Ovary (tissue), 9 donors: ENCODE data around the gene DLG1. TPM values are rescaled to one million over a fixed set of nuclear protein-coding genes. Genes with fewer than 3 reads are reported as not detected.

Experiments used
- DNase-seq, 5 donors: peaks; one replicate each; pipeline ENCODE4 v3.0.0-alpha.2; 2019 to 2020
- H3K27ac ChIP-seq, 2 donors: fragments of 200-600 bp; one replicate each; pipeline versions ENCODE4 v1.5.1 to v1.8.0; 2019 to 2022
- H3K27me3 ChIP-seq: fragments of 200-600 bp; one replicate; pipeline ENCODE4 v1.8.0; 2022
- H3K36me3 ChIP-seq: fragments of 200-600 bp; sonication (generic); one replicate; pipeline ENCODE4 v1.5.1; 2019
- H3K4me1 ChIP-seq: one replicate; pipeline ENCODE4 v1.8.1; 2013; ENCODE audit warnings: mild to moderate bottlenecking, moderate library complexity; ENCODE audit not compliant: insufficient read depth
- H3K4me3 ChIP-seq: fragments of 200-600 bp; sonication (generic); one replicate; pipeline ENCODE4 v1.5.1; 2017
- H3K9me3 ChIP-seq, 2 donors: fragments of 200-600 bp in 1 of 2; sonication (generic) in 1 of 2; one replicate each; pipeline versions ENCODE4 v1.5.1 to v1.8.1; 2013 to 2019; ENCODE audit warnings: mild to moderate bottlenecking in 1 of 2, moderate library complexity in 1 of 2
- EP300 ChIP-seq: sonication (generic); formaldehyde crosslinking; IDR thresholded peaks from one replicate; pipeline ENCODE4 v1.6.1; 2017; ENCODE audit warnings: antibody characterized with exemption
- POLR2A ChIP-seq: fragments of 450-650 bp; IDR thresholded peaks from one replicate; pipeline ENCODE4 v1.6.1; 2017; ENCODE audit warnings: antibody characterized with exemption, mild to moderate bottlenecking, moderate library complexity
- WGBS, 3 donors: extraction: QIAGEN DNeasy Blood & Tissue Kit in 1 of 3; methylation state at CpG; one replicate each; pipeline versions ENCODE4 v1.1.5 to v1.1.7; 2013 to 2017; 5-methylcytosine and 5-hydroxymethylcytosine counted together
- intact Hi-C, 4 donors: fragments of 100-400 bp; cut with DNase I; formaldehyde crosslinking; loops; one replicate each; pipeline versions ENCODE4 v1.11.0 to v1.15.1; 2022 to 2023
- polyA plus RNA-seq, 2 donors: library from polyadenylated mRNA; stranded (reverse); fragments of 200-250 nt in 1 of 2; fragments of 350-450 nt in 1 of 2; fragmentation: Illumina TruSeq in 1 of 2; extraction: RNeasy Lipid Tissue Mini Kit (QIAGEN cat#74804) in 1 of 2; gene quantifications; one replicate each; pipeline ENCODE4 v1.2.3, GENCODE V29; 2013 to 2014
- total RNA-seq, 7 donors: library from RNA; depleted of rRNA in 2 of 7; stranded (reverse); fragments of >200 nt in 2 of 7; fragmentation: NEBNext Ultra II Directional in 3 of 7; extraction: Animal tissue kit (Norgen Biotek cat#: 25700) in 3 of 7; gene quantifications; one replicate each; pipeline versions ENCODE4 v1.1.0 to v1.2.4, GENCODE V29; 2016 to 2023
- TF ChIP-seq, protein P1 (sequence below), 3 donors: fragments of 450-650 bp in 2 of 3; fragments of 200-600 bp in 1 of 3; IDR thresholded peaks; one replicate each; pipeline versions ENCODE4 v1.5.1 to v1.8.0; 2016 to 2022; ENCODE audit warnings: antibody characterized with exemption in 3 of 3, mild to moderate bottlenecking in 1 of 3
- donor health status: DM: no; HTN: no; CAD: no; lungs with moderate emphysema.
- donor health status: DM: no; HTN: no; CAD: no.
- donor health status: Bipolar disorder and iron deficiency.
- donor health status: DM: yes; HTN: yes; CAD: no.
- donor health status: DM: no; HTN: no; CAD: no.
- donor health status: DM: yes; HTN: yes; CAD: no.

The DLG1 gene
- total and polyA plus RNA-seq, 9 donors = 20.5 to 99.1 (median 62.5) TPM

DNA sequence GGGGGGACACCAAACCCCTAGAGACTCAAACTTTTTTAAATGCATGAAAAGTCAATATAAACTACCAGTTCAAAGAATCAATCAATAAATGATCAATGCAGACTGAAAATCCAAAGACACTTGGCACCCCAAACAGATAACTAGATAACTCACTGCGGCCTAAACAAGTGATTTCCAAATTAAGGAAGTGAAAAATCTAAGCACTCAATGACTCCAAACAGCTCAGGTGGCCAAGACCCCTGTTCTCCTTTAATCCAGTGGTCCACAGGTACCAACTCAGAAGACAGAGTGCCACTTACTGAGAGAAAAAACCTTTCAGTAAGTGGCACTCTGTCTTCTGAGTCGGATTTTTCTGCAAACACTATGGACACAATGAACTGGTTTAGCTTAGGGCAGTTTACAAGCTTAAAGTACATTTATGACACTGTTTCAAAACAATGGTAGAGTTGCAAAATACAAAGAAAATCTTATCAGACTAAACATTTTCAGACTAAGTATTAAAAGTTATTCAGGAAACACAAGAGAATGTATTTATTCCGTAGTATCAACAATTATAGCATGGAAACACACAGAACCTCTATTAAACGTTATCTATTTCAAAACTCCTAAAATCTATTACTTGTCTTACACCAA is 4.7 kb downstream of the DLG1 start:
- H3K27ac ChIP-seq = no peak overlapping the region
- H3K9me3 ChIP-seq = no peaks in the 10 kb centered on the region
- H3K27me3 ChIP-seq = no peaks in the 10 kb centered on the region
- intact Hi-C loops = no loop called here
- no peaks in the 10 kb centered on the region for H3K4me1 ChIP-seq
- WGBS, 3 donors = 79 to 85% (median 83%) methylated on average over 4 of the region's 4 CpGs
- H3K4me3 ChIP-seq = no peak overlapping the region
- DNase-seq = no peak
- no peaks in the 10 kb centered on the region for H3K36me3 ChIP-seq
- TF ChIP-seq, protein P1, sequence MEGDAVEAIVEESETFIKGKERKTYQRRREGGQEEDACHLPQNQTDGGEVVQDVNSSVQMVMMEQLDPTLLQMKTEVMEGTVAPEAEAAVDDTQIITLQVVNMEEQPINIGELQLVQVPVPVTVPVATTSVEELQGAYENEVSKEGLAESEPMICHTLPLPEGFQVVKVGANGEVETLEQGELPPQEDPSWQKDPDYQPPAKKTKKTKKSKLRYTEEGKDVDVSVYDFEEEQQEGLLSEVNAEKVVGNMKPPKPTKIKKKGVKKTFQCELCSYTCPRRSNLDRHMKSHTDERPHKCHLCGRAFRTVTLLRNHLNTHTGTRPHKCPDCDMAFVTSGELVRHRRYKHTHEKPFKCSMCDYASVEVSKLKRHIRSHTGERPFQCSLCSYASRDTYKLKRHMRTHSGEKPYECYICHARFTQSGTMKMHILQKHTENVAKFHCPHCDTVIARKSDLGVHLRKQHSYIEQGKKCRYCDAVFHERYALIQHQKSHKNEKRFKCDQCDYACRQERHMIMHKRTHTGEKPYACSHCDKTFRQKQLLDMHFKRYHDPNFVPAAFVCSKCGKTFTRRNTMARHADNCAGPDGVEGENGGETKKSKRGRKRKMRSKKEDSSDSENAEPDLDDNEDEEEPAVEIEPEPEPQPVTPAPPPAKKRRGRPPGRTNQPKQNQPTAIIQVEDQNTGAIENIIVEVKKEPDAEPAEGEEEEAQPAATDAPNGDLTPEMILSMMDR (IDR thresholded peaks at IDR 0.05) = no peak
- TF ChIP-seq EP300 (no peak), POLR2A (no peak)

- Histone ChIP-seq H3K4me3 (no peak overlapping the region), H3K36me3 (no peaks in the 10 kb centered on the region), H3K27me3 (no peaks in the 10 kb centered on the region), H3K9me3 (no peaks in the 10 kb centered on the region), H3K4me1 (no peaks in the 10 kb centered on the region), H3K27ac (no peak overlapping the region)
- no peak for DNase-seq
- 38 to 93% (median 83%) methylated on average over 1 of the region's 1 CpG for WGBS, 3 donors
- intact Hi-C loops = no loop called here
- TF ChIP-seq POLR2A (no peak), EP300 (no peak)
- TF ChIP-seq, protein P1 (IDR thresholded peaks at IDR 0.05) = no peak
These were observed 5.8 kb downstream of the DLG1 start for GRCh38 chr3:197292648-197293047.

GRCh38 chr3:197292083-197292646 is 6.2 kb downstream of the DLG1 start:
- intact Hi-C loops = no loop called here
- 82 to 88% (median 84%) methylated on average over 8 of the region's 8 CpGs for WGBS, 3 donors
- Histone ChIP-seq H3K4me1 (no peaks in the 10 kb centered on the region), H3K4me3 (no peak overlapping the region), H3K27ac (no peak overlapping the region), H3K36me3 (no peaks in the 10 kb centered on the region), H3K9me3 (no peaks in the 10 kb centered on the region), H3K27me3 (no peaks in the 10 kb centered on the region)
- DNase-seq = no peak
- TF ChIP-seq EP300 (no peak), POLR2A (no peak)
- TF ChIP-seq, protein P1 (IDR thresholded peaks at IDR 0.05) = no peak

DNA sequence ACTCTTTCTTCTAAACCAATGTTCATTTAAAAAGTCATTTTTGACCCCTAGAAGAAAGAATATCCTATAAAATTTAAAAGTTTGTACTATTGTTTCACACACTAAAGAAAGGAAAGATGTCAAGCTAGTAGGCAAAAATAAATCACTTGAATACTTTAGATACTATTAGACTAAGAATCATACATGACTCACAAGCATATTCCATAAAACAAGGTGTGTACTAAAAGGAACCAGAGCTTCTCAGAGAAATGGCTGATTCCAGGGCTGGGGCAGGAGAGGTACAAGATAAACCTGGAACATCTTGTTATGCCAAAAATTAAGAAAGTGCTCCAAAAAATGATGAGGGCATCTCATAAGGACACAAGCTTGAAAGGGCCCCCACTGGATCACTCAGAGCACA is 8.7 kb downstream of the DLG1 start:
- no peak for DNase-seq
- Histone ChIP-seq H3K27ac (no peak overlapping the region), H3K27me3 (no peaks in the 10 kb centered on the region), H3K9me3 (no peaks in the 10 kb centered on the region), H3K4me1 (no peaks in the 10 kb centered on the region), H3K36me3 (no peaks in the 10 kb centered on the region), H3K4me3 (no peak overlapping the region)
- intact Hi-C loops = no loop called here
- no peak for TF ChIP-seq EP300
- TF ChIP-seq POLR2A = no peak
- TF ChIP-seq, protein P1 (IDR thresholded peaks at IDR 0.05) = no peak
